Dermis microvascular lymphatic vessel endothelial cell (primary cell): ENCODE measurements around the gene S100A10. TPM values are rescaled to one million over a fixed set of nuclear protein-coding genes. Genes with fewer than 3 reads are reported as not detected.

ENCODE experiments used
- DNase-seq, 2 donors: peaks; one replicate each; pipeline versions ENCODE4 v3.0.0 to v3.0.0-alpha.2; 2010; ENCODE audit warnings: low read depth in 2 of 2
- total RNA-seq: library from RNA; depleted of rRNA; stranded (reverse); fragments of >200 nt; gene quantifications from 2 replicates; pipeline ENCODE4 v1.2.1, GENCODE V29; 2014

S100A10 gene
- total RNA-seq, 1 donor from 2014 or later: 126 TPM

DNA sequence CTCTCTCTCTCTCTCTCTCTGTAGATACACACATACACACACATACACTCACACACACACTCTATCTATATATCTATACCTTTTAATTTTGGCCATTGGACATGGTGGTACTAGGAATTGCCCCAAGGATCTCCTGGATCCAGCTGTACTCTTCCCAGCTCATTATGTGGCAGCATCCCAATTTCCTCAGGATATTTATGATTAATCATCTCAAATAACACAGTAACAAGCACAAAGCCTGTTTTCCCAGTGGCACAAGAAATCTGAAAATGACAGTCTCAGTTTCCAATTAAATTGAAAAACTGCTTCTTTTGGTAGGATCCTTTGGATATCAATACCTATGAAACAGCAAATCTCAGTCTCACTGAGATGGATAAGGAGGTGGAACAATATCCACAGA is 27.6 kb downstream of the S100A10 start:
- no peak for DNase-seq

DNA sequence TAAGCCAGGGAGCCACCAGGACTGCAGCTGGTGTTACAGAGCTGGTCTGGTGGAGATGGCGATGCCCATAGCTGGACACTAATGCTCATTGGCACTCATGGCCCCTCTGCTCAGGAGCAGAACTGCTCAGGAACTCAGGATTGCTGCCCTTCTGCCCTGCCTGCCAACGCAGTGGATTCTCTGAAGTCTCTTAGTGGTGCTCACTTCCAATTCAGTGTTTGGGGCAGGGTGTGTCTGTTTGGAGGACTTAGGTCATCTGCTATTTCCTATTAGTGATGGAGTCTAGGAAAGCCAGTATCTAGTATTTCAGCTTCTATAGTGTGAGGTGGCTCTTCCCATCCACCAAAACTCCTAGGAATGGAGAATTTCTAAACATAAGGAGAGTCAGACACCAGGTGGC is 29.1 kb downstream of the S100A10 start:
- DNase-seq: no peak

DNA sequence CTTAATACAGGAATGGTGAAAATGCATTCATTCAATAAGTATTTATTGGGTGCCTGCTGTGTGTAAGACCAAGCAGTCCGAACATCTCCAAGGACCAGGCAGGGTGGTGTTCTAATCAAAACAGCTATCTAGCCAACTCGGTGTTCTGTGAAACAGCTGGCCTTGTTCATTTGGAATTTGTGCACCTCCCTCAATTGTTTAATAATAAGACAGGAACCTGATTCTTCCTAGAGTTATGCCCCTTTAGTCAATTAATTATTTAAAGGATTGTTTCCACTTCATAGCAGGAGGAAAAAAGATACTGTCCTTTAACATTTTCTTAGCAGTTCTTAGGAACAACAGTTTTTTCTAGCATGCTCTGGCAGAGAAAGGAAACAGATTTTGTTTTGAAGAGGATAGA is 30.4 kb downstream of the S100A10 start:
- DNase-seq: peak in 1 of 2 donors; percentile 76

DNA sequence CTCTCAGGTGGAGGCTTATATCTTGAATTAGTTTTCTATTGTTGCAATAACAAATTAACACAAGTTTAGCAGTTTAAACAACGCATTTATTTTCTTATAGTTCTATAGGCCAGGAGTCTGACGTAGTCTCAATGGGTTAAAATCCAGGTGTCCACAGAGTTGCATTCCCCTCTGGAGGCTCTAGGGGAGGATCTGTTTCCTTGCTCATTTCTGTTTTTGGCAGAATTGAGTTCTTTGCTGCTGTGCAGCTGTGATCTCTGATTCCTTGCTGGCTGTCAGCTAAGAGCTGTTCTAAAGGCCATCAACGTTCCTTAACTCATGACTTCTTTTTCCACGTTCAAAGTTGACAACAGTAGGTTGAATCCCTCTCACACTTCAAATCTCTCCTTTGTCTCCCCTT is 31.8 kb downstream of the S100A10 start:
- DNase-seq: no peak

- DNase-seq: peak in 1 of 2 donors; percentile 58
These were observed 32.7 kb downstream of the S100A10 start for GRCh38 chr1:151960780-151961513.

DNA sequence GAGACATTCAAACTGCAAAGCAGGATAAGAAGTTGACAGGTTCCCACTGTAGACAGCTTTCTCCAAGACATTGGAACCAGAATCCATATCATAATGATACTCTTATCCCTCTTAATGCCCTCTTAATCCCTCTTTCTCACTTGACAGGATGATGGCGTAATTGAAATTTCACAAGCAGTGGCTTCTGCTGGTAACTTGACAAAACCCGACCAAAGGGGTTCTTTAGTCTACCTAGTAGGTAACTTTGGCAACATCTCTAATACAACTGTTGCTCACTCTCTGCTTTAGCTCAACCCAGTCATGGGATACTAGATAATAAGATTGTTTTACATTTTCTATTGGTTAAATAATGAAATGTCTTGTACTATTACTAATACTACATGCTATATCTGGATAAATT is 34.7 kb downstream of the S100A10 start:
- DNase-seq: no peak

GRCh38 chr1:151956957-151957497 is 36.6 kb downstream of the S100A10 start:
- no peak for DNase-seq

GRCh38 chr1:151953409-151954094 is 40.1 kb downstream of the S100A10 start:
- no peak for DNase-seq

DNA sequence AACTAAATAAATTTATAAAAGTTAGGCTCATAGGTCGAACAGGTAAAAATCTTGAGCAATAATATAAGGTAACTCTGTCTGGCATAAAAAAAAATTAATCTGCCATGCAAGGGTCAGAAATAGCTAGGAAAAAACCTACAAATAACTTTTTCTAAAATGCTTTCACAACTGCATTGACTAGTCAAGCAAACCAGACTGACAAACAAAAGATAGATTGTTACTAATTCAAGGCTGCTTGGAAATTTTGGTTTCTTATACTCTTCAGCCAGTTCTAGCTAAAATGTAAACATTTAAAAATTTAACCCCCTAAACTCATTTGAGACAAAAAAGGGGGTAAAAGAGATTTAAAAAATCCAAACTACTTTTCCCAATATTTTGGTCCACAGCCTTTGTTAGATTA is 40.8 kb downstream of the S100A10 start:
- DNase-seq: no peak

- DNase-seq: no peak
These were observed 44.1 kb downstream of the S100A10 start for GRCh38 chr1:151949371-151950193.

- DNase-seq: no peak
These were observed 45.2 kb downstream of the S100A10 start for GRCh38 chr1:151948506-151948905.

- no peak for DNase-seq
These were observed 46.5 kb downstream of the S100A10 start for GRCh38 chr1:151947140-151947539.

DNA sequence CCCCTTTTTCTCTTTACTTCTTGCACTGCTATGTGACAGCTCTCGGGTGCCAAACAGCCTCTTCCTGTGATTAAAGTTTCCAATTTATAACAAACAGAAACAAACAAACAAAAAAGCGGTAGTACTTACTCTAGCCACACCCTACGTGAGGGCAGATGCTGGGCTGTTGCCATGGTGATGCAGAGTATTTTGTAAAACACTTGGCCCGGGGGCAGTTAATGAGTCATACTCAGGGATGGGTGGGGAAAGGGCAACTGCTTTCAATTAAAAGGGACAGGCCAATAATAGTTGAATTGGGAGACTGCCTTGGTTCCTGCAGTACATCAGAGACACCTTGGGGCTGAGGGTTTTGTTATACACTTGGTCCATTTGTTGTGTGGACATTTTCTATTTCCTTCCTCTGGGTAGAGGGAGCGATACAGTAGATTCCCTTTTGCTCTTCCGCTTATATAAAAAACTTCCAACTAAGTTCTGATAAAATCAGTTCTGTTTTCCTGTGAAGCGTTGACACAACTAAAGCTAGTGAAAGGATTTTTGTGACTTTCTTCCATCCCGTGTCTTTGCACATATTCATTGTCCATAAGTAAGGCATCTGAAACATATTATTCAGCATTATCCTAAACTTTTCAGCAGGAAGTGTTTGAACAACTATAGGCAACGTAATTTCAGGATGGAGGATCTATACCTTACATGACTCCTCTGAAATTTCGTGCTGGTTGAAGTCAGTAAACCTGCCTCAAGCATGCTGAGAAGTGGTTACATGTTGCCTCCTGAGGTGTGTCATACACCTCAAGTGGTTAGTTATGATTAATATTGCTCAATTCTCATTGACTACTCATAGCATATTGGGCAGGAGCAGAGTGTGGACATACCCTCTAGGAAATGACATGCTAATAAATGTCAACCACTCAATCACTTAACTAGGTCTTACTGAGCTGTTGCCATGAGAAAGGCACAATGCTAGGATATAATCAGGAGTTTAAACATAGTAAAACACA is 47.6 kb downstream of the S100A10 start:
- peak; percentile 95 to 98 for DNase-seq

GRCh38 chr1:151944857-151945575 is 48.6 kb downstream of the S100A10 start:
- DNase-seq: no peak

DNA sequence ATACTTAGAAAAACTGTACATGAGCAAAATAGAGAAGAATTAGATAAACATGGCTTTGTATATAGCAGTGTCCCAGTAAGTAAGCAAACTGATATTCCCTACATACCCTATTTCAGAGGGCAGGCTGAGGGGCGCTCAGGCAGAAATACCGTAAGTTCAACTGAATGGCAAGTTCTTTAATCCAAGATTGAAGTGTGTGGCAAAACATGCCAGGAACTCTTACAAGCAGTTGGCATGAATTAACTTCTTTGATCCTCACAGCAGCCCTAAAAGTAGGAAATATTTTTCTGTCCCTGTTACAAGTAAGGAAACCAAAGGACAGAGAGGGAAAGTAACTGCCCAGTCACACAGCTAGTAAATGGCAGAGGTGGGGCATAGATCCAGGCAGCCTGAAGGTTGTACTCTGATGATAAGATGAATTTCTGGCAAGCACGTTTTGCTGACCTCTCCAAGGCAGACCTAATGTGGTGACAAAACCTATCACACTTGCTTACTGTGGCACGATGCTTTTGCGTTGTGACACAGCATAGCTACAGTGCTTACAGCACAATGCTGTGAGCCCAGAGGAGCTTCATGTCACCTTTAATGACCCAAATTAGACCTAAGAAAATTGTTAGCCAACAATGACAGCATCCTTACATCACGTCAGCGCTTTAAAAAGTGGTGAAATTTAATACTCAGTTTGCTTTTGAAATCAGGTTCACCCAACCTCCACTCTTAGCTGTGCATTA is 49.4 kb downstream of the S100A10 start:
- DNase-seq: no peak

- DNase-seq: no peak
These were observed 50.1 kb downstream of the S100A10 start for GRCh38 chr1:151943591-151943990.

- DNase-seq: no peak
These were observed 50.8 kb downstream of the S100A10 start for GRCh38 chr1:151942882-151943281.

DNA sequence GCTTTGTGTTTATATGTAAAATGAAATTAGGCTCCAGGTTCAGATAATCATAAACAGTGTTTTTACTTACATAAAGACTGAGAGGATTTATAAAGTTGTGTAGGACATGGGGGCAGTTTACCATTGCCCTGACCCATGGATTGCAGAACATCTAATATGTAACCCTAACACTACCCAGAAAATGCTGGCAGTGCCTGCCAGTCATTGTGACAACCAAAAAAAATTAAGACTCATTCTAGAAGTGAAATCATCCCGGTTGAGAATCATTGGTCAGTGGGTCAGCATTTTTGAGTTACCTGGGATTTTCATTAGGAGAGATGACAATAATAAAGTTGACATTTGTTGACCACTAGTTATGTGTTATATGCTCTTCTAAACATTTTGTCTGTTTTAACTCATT is 53.1 kb downstream of the S100A10 start:
- no peak for DNase-seq

DNA sequence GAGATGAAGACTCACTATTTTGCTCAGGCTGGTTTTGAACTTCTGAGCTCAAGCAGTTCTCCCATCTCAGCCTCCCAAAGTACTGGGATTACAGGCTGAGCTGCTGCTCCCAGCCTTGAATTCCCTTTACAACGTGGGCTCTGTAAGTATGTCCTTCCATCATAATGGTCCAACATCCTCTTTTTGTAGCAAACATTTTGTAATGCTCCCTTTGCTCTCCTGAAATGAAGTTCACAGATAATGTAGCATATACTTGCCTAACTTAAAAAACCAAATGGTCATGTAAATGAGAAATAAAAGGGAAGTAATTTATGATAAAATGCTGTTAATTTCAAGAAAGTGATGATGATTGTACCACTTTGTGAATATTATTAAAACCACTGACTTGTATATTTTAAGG is 53.9 kb downstream of the S100A10 start:
- DNase-seq: no peak
